GM18505 (cell line): Measurements from ENCODE around the gene MSANTD1.

Experiments used
- ATAC-seq: cut with Tn5 transposase; IDR thresholded peaks from one replicate; pipeline ENCODE4 v1.9.1; 2021; ENCODE audit not compliant: unreplicated experiment
- POLR2A ChIP-seq: IDR thresholded peaks from 4 replicates; pipeline ENCODE4 v1.6.1; 2011; ENCODE audit warnings: borderline replicate concordance; ENCODE audit not compliant: insufficient read depth, insufficient read length; ENCODE audit errors: extremely low read depth

MSANTD1 gene

GRCh38 chr4:3209551-3210325 lies 39.2 kb upstream of the MSANTD1 start:
- no peak for TF ChIP-seq POLR2A
- ATAC-seq, result no peak

DNA sequence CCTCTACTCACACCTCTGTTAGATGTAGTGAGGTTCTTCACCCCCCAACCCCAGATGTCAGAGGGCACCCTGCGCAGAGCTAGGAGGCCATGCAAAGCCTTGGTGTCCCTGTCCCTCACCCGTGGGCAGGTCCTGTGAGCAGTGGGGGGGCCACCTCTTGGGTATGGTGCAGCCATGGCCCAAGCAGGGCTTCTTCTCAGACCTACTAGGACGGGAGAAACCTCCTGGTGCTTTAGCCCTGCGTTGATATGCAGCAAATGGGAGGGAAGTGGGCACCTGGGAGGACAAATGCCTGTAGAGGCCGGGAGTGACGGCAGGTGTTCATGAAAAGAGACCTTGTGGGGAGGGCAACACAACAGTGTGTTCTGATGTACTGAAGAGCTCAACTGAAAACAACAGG lies 38.5 kb upstream of the MSANTD1 start:
- TF ChIP-seq POLR2A, result no peak
- no peak for ATAC-seq

DNA sequence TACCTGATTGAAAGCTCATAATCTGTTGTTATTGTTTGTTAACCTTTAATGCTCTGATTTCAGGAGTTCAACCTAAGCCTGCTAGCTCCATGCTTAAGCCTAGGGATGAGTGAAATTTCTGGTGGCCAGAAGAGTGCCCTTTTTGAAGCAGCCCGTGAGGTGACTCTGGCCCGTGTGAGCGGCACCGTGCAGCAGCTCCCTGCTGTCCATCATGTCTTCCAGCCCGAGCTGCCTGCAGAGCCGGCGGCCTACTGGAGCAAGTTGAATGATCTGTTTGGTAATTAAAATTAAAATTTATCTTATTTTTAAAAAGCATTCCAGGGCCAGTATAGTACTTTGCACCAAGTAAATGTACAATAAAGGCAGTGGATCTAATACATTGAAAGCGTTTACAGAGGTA lies 37.1 kb upstream of the MSANTD1 start:
- TF ChIP-seq POLR2A, result no peak
- ATAC-seq, result no peak

DNA sequence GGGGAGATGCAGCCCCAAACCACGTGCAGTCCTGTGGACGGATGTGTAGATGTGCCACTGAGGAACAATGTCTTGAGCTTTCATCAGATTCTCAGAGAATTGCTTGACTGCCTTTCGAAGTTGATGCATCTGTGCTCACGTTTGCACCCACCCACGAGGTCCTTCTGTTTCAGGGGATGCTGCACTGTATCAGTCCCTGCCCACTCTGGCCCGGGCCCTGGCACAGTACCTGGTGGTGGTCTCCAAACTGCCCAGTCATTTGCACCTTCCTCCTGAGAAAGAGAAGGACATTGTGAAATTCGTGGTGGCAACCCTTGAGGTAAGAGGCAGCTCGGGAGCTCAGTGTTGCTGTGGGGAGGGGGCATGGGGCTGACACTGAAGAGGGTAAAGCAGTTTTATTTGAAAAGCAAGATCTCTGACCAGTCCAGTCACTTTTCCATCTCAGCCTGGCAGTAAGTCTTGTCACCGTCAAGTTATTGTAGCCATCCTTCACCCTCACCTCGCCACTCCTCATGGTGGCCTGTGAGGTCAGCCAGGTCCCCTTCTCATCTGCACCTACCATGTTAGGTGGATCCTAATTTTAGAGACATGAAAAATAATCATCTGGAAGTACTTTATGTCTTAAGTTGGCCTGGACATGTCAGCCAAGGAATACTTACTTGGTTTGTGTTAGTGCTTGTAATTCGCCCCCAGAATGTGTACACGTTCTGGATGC lies 36.4 kb upstream of the MSANTD1 start:
- TF ChIP-seq POLR2A, result no peak
- ATAC-seq, result no peak

DNA sequence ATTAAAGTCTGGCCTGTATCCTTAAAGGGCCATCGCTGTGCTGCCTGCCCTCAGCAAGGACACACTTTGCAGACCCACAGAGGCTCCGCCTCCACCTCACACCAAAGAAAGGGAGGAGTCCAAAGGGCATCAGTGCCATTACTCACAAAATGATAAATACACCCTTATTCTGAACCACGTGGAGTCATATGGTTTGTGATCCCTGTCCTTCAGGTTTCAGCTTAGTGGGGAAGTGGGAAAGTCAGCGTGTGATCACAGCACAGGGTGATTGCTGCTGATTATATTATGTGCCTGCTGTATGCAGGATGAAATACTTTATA lies 35.9 kb upstream of the MSANTD1 start:
- no peak for ATAC-seq
- no peak for TF ChIP-seq POLR2A

DNA sequence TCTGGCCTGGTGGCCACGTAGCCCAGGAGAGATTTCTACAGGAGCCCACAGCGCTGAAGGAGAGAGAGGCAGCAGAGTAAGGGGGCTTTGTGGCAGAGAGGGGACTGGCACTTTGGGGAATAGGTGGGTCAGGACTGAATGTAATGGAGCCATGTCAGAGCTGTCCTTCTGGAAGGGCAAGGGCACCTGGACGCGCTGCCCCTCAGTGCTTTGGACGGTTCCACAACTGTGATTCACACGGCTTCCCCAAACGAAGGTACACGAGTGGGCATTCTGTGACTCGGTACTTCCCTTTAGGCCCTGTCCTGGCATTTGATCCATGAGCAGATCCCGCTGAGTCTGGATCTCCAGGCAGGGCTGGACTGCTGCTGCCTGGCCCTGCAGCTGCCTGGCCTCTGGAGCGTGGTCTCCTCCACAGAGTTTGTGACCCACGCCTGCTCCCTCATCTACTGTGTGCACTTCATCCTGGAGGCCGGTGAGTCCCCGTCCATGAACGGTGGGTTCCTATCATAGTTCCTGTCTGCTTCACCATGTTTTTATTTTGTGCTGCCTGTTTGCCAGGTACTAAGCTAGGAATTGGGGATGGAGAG lies 35.2 kb upstream of the MSANTD1 start:
- ATAC-seq, result no peak
- no peak for TF ChIP-seq POLR2A

DNA sequence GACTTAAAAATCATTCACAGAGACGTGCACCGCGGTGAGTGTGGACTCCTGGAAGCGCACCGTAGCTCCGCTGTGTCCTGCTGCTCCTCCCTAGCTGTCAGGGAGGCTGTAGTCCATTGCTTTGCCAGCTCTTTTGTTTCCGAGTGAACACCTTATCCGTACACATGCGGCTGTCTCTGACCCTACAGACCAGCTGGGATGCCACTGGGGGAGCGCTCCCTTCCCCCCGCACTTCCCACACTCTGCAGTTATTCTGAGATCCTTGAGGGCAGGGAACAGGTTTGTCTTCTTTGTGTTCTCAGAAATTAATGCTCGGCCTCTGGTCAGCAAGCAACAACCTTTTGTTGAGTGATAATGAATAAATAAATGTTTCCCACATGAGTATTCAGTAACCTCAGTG lies 33.7 kb upstream of the MSANTD1 start:
- TF ChIP-seq POLR2A, result no peak
- no peak for ATAC-seq

- no peak for ATAC-seq
- no peak for TF ChIP-seq POLR2A
Observed at GRCh38 chr4:3215733-3216132, 33.2 kb upstream of the MSANTD1 start.

- TF ChIP-seq POLR2A, result no peak
- ATAC-seq, result no peak
Observed at GRCh38 chr4:3217266-3217665, 31.7 kb upstream of the MSANTD1 start.

DNA sequence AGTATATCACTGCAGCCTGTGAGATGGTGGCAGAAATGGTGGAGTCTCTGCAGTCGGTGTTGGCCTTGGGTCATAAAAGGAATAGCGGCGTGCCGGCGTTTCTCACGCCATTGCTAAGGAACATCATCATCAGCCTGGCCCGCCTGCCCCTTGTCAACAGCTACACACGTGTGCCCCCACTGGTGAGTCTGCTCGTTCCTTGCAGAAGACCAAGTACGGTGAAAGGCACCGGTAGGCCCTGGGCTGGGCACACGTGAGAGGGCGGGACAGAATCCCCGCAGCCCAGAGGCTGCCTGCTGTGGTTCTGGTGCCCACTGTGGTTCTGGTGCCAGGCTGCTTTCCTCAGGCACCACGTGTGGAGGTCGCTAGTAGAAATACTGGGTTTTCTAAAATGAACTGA lies 31.2 kb upstream of the MSANTD1 start:
- no peak for ATAC-seq
- no peak for TF ChIP-seq POLR2A

- no peak for ATAC-seq
- TF ChIP-seq POLR2A, result no peak
Observed at GRCh38 chr4:3218824-3219760, 29.9 kb upstream of the MSANTD1 start.

- no peak for ATAC-seq
- no peak for TF ChIP-seq POLR2A
Observed at GRCh38 chr4:3219761-3220475, 29.0 kb upstream of the MSANTD1 start.
